Stimulated activated CD4-positive, alpha-beta T cell treated with anti-CD3 and anti-CD28 coated beads, Interleukin-2, amount 100 ng/mL, for 48 hours (primary cell): ENCODE measurements around the gene UNC13C.
A peak's percentile ranks its signal among the peaks of the same experiment; 100 is the strongest.
"Not testable (repeated sequence)": the region's sequence is repeated elsewhere in the genome, so short reads cannot be mapped to it uniquely, and the experiment has no call there.

Experiments used
- DNase-seq, 2 donors: peaks; one replicate each; pipeline ENCODE4 v3.0.0-alpha.2; 2020

Gene UNC13C

GRCh38 chr15:53978253-53978906 is at the start of gene UNC13C:
TSS of gene UNC13C (plus strand) at chr15:53978441. CDS start at chr15:54012904, 34,463 bp downstream.
- DNase-seq = no peak

- DNase-seq = no peak
Measured at GRCh38 chr15:53936137-53936536, 42.1 kb upstream of the UNC13C start.

- DNase-seq = not testable (repeated sequence)
Measured at GRCh38 chr15:53937632-53938031, 40.6 kb upstream of the UNC13C start.

GRCh38 chr15:53950572-53950971 is 27.7 kb upstream of the UNC13C start:
- no peak for DNase-seq

GRCh38 chr15:53955396-53955795 is 22.8 kb upstream of the UNC13C start:
- DNase-seq = no peak

GRCh38 chr15:53962646-53963561 is 15.3 kb upstream of the UNC13C start:
- DNase-seq = peak in 1 of 2 donors; percentile 5

GRCh38 chr15:53963801-53964200 is 14.4 kb upstream of the UNC13C start:
- DNase-seq = no peak

- no peak for DNase-seq
Measured at GRCh38 chr15:53974121-53974520, 4.1 kb upstream of the UNC13C start.

GRCh38 chr15:53974813-53975212 is 3.4 kb upstream of the UNC13C start:
- DNase-seq = no peak

GRCh38 chr15:53976844-53977392 is 1.3 kb upstream of the UNC13C start:
- DNase-seq = no peak

GRCh38 chr15:53979051-53979788 is 979 bp downstream of the UNC13C start:
- no peak for DNase-seq

GRCh38 chr15:53980021-53980420 is 1.8 kb downstream of the UNC13C start:
- no peak for DNase-seq

- no peak for DNase-seq
Measured at GRCh38 chr15:53982071-53982680, 3.9 kb downstream of the UNC13C start.

- no peak for DNase-seq
Measured at GRCh38 chr15:53982876-53983275, 4.6 kb downstream of the UNC13C start.

GRCh38 chr15:53984221-53984620 is 6.0 kb downstream of the UNC13C start:
- no peak for DNase-seq

GRCh38 chr15:53985562-53985961 is 7.3 kb downstream of the UNC13C start:
- DNase-seq = no peak

GRCh38 chr15:53987480-53987879 is 9.2 kb downstream of the UNC13C start:
- no peak for DNase-seq

GRCh38 chr15:54007256-54007655 is 29.0 kb downstream of the UNC13C start:
- DNase-seq = no peak

- DNase-seq = no peak
Measured at GRCh38 chr15:54011656-54012055, 33.4 kb downstream of the UNC13C start.

- no peak for DNase-seq
Measured at GRCh38 chr15:54014067-54014655, 35.9 kb downstream of the UNC13C start.

GRCh38 chr15:54017251-54017650 is 39.0 kb downstream of the UNC13C start:
- DNase-seq = no peak

GRCh38 chr15:54017959-54018358 is 39.7 kb downstream of the UNC13C start:
- no peak for DNase-seq
